Neural crest cell (in vitro differentiated cells): ENCODE data around the gene MARCHF2. TPM values are rescaled to one million over a fixed set of nuclear protein-coding genes. Genes with fewer than 3 reads are reported as not detected.

Source experiments
- DNase-seq: peaks from one replicate; pipeline ENCODE4 v3.0.0; 2021; ENCODE audit warnings: low read depth, mixed read lengths, low spot score
- H3K27ac Mint-ChIP-seq: one replicate; pipeline ENCODE4 v1.8.0; 2021; ENCODE audit warnings: mild to moderate bottlenecking, mixed read lengths; ENCODE audit not compliant: unreplicated experiment
- H3K27me3 Mint-ChIP-seq: 2 replicates; pipeline ENCODE4 v1.8.0; 2021; ENCODE audit warnings: low read depth, mild to moderate bottlenecking, mixed read lengths
- H3K36me3 Mint-ChIP-seq: 2 replicates; pipeline ENCODE4 v1.8.0; 2021; ENCODE audit warnings: low read depth, mild to moderate bottlenecking, mixed read lengths
- H3K4me1 Mint-ChIP-seq: 2 replicates; pipeline ENCODE4 v1.8.0; 2021; ENCODE audit warnings: mixed read lengths
- H3K4me3 Mint-ChIP-seq: one replicate; pipeline ENCODE4 v1.8.0; 2021; ENCODE audit warnings: mild to moderate bottlenecking, mixed read lengths
- H3K9me3 Mint-ChIP-seq: 2 replicates; pipeline ENCODE4 v1.8.0; 2021; ENCODE audit warnings: mixed read lengths
- total RNA-seq: library from RNA; stranded (reverse); gene quantifications from 2 replicates; pipeline ENCODE4 v1.2.1, GENCODE V29; 2021
- TF ChIP-seq, protein P1 (sequence below): fragments of 200-600 bp; sonication (generic); conservative IDR thresholded peaks from 2 replicates; pipeline ENCODE4 v1.5.0; 2021; ENCODE audit warnings: antibody characterized with exemption, mild to moderate bottlenecking

Gene MARCHF2
- total RNA-seq, 1 donor from 2014 or later = 13.6 TPM

DNA sequence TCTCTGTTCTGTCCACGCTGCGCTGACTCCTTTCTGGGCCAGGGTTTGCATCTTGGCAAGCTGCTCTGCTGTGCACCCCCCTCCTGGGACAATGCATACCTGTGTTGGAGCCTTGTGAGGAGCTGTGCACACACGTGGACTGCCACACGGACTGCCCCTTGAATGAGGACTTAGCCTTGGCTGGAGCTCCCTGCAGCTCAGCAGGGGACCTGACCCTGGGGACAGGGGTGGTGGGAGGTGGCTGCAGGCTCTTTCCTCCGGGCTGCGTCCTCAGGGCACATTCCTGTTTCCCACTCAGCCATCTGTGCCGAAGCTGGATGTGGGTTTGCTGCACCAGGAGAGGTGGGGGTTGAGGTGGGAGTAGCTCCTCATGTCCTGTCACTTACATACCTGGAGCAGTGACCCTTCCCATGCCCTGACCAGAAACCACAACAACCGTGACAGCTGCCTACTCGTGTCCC is 14.8 kb upstream of the MARCHF2 start:
- DNase-seq = no peak
- H3K9me3 Mint-ChIP-seq = no peaks in the 10 kb centered on the region
- peaks cover 8% of the 10 kb centered on the region for H3K4me1 Mint-ChIP-seq
- no peak overlapping the region for H3K27ac Mint-ChIP-seq
- H3K27me3 Mint-ChIP-seq = no peaks in the 10 kb centered on the region
- H3K4me3 Mint-ChIP-seq = no peak overlapping the region
- TF ChIP-seq, protein P1, sequence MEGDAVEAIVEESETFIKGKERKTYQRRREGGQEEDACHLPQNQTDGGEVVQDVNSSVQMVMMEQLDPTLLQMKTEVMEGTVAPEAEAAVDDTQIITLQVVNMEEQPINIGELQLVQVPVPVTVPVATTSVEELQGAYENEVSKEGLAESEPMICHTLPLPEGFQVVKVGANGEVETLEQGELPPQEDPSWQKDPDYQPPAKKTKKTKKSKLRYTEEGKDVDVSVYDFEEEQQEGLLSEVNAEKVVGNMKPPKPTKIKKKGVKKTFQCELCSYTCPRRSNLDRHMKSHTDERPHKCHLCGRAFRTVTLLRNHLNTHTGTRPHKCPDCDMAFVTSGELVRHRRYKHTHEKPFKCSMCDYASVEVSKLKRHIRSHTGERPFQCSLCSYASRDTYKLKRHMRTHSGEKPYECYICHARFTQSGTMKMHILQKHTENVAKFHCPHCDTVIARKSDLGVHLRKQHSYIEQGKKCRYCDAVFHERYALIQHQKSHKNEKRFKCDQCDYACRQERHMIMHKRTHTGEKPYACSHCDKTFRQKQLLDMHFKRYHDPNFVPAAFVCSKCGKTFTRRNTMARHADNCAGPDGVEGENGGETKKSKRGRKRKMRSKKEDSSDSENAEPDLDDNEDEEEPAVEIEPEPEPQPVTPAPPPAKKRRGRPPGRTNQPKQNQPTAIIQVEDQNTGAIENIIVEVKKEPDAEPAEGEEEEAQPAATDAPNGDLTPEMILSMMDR = no peak
- H3K36me3 Mint-ChIP-seq = no peaks in the 10 kb centered on the region

DNA sequence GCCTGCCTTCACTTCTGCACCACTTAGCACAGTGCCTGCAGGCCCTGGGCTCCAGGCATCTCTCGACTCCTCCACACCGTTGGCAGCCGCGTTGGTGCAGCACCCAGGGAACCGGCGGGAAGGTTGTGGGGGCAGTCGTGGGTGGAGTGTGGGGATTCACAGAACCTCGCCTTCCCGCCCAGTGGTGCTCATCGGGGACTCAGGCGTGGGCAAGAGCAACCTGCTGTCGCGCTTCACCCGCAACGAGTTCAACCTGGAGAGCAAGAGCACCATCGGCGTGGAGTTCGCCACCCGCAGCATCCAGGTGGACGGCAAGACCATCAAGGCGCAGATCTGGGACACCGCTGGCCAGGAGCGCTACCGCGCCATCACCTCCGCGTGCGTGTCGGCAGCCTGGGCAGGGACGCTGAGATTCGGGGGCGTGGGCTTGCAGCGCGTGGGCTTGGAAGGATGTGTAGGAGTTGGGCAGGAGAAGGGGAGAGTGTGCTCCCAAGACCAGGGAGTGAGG is 13.4 kb upstream of the MARCHF2 start:
- no peak for DNase-seq
- H3K9me3 Mint-ChIP-seq = no peaks in the 10 kb centered on the region
- TF ChIP-seq, protein P1 = no peak
- H3K27ac Mint-ChIP-seq = no peak overlapping the region
- H3K36me3 Mint-ChIP-seq = no peaks in the 10 kb centered on the region
- H3K4me3 Mint-ChIP-seq = no peak overlapping the region
- H3K4me1 Mint-ChIP-seq = peaks cover 8% of the 10 kb centered on the region
- H3K27me3 Mint-ChIP-seq = no peaks in the 10 kb centered on the region

DNA sequence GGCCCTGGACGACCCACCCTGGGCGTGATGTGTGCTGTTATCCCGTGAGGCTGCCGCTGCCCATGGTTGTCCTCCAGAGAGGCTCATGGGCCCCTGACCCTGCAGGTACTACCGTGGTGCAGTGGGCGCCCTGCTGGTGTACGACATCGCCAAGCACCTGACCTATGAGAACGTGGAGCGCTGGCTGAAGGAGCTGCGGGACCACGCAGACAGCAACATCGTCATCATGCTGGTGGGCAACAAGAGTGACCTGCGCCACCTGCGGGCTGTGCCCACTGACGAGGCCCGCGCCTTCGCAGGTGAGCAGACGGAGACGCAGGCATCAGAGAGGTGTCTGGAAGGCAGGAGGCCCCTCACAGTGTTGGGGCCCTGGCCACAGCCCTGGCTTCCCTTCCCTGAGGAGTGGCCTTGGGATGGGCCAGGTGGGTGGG is 11.1 kb upstream of the MARCHF2 start:
- TF ChIP-seq, protein P1 = no peak
- peaks cover 5% of the 10 kb centered on the region for H3K4me1 Mint-ChIP-seq
- no peaks in the 10 kb centered on the region for H3K36me3 Mint-ChIP-seq
- H3K27ac Mint-ChIP-seq = no peak overlapping the region
- no peaks in the 10 kb centered on the region for H3K27me3 Mint-ChIP-seq
- H3K9me3 Mint-ChIP-seq = no peaks in the 10 kb centered on the region
- no peak for DNase-seq
- no peak overlapping the region for H3K4me3 Mint-ChIP-seq

DNA sequence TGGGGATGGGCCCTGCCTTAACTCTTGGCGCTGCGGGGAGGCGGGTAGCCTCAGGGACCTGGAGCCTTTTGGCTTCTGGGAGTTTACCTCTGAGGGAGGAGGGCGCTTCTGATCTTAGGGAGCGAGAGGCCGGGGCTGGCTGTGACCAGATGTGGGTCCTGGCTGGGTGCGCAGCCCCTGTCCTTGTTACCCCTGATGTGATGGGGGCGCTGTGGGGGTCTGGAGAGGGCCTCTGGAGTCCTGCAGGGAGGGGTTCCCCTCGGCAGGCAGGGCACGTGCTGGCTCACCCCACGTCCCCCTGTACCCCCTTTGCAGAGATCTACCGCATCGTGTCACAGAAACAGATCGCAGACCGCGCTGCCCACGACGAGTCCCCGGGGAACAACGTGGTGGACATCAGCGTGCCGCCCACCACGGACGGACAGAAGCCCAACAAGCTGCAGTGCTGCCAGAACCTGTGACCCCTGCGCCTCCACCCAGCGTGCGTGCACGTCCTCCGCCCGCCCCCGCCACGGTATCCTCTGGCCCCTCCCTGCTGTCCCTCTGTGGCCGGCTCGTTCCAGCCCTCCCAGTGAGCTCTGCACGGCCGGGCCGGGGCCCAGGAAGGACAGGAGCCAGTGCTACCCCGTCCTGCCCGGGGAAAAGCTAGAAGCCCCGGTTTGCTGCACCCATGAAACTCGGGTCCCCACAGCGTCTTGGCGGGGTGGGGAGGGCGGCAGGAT is 9.8 kb upstream of the MARCHF2 start:
- Mint-ChIP-seq H3K4me3 (no peak overlapping the region), H3K9me3 (no peaks in the 10 kb centered on the region), H3K4me1 (no peaks in the 10 kb centered on the region), H3K27me3 (no peaks in the 10 kb centered on the region), H3K36me3 (no peaks in the 10 kb centered on the region), H3K27ac (no peak overlapping the region)
- TF ChIP-seq, protein P1 = no peak
- DNase-seq = no peak

DNA sequence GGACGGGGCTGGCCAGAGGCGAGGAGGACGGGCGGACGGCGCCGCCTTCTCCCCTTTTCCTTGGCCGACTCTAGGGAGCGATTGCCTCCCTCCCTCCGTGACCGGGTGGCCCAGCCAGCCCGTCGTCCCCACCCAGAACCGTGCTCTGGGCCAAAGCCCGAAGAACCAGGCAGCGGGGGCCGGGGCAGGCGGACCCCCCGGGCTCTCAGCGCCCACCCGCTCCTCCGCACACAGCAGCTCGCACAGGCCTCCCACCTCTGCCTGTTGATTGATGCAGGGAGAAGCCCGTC is 9.3 kb upstream of the MARCHF2 start:
- H3K4me1 Mint-ChIP-seq = no peaks in the 10 kb centered on the region
- no peak overlapping the region for H3K27ac Mint-ChIP-seq
- no peak for DNase-seq
- TF ChIP-seq, protein P1 = no peak
- no peaks in the 10 kb centered on the region for H3K27me3 Mint-ChIP-seq
- no peaks in the 10 kb centered on the region for H3K36me3 Mint-ChIP-seq
- H3K9me3 Mint-ChIP-seq = no peaks in the 10 kb centered on the region
- H3K4me3 Mint-ChIP-seq = no peak overlapping the region
